Fibroblast of lung (primary cell): ENCODE measurements around the gene SLC28A2. TPM values are rescaled to one million over a fixed set of nuclear protein-coding genes. Genes with fewer than 3 reads are reported as not detected.
"Not testable (repeated sequence)": the region's sequence is repeated elsewhere in the genome, so short reads cannot be mapped to it uniquely, and the experiment has no call there.

ENCODE experiments used
- DNase-seq, 2 donors: peaks; one replicate each; pipeline versions ENCODE4 v3.0.0 to v3.0.0-alpha.2; 2010; ENCODE audit warnings: low read depth in 2 of 2
- H2AFZ ChIP-seq: 2 replicates; pipeline ENCODE4 v1.5.1; 2012; ENCODE audit warnings: low read length, control low read depth, inconsistent platforms
- H3K27ac ChIP-seq: 2 replicates; pipeline ENCODE4 v1.5.1; 2011; ENCODE audit warnings: low read length, control low read depth; ENCODE audit not compliant: insufficient read depth
- H3K27me3 ChIP-seq: 2 replicates; pipeline ENCODE4 v1.5.1; 2011; ENCODE audit warnings: mild to moderate bottlenecking, low read length; ENCODE audit not compliant: control insufficient read depth, insufficient read depth
- H3K36me3 ChIP-seq: 2 replicates; pipeline ENCODE4 v1.5.1; 2011; ENCODE audit warnings: low read length; ENCODE audit not compliant: control insufficient read depth, insufficient read depth
- H3K4me1 ChIP-seq: 2 replicates; pipeline ENCODE4 v1.5.1; 2011; ENCODE audit warnings: low read length; ENCODE audit not compliant: control insufficient read depth, insufficient read depth; ENCODE audit errors: extremely low read depth
- H3K4me2 ChIP-seq: 2 replicates; pipeline ENCODE4 v1.5.1; 2011; ENCODE audit warnings: low read length, control low read depth; ENCODE audit not compliant: insufficient read depth; ENCODE audit errors: extremely low read depth
- H3K4me3 ChIP-seq, 4 experiments: fragments of 200-600 bp in 1 of 4; sonication (generic) in 1 of 4; replicated peaks in 1 of 4; 2 replicates each; pipeline ENCODE4 v1.5.1; 2011 to 2016; ENCODE audit warnings: low read length in 4 of 4, low read depth in 3 of 4, mild to moderate bottlenecking in 3 of 4, control low read depth in 2 of 4, inconsistent platforms in 1 of 4, mixed read lengths in 1 of 4; ENCODE audit not compliant: insufficient read depth in 1 of 4; ENCODE audit errors: control extremely low read depth in 1 of 4
- H3K79me2 ChIP-seq: 2 replicates; pipeline ENCODE4 v1.5.1; 2012; ENCODE audit warnings: mild to moderate bottlenecking, low read length, inconsistent platforms; ENCODE audit not compliant: control insufficient read depth, insufficient read depth
- H3K9ac ChIP-seq: 2 replicates; pipeline ENCODE4 v1.5.1; 2011; ENCODE audit warnings: mild to moderate bottlenecking, low read length, control low read depth; ENCODE audit not compliant: insufficient read depth
- H3K9me3 ChIP-seq: 2 replicates; pipeline ENCODE4 v1.5.1; 2012; ENCODE audit warnings: low read depth, low read length; ENCODE audit not compliant: control insufficient read depth, insufficient read depth
- H4K20me1 ChIP-seq: 2 replicates; pipeline ENCODE4 v1.5.1; 2011; ENCODE audit warnings: low read length; ENCODE audit not compliant: control insufficient read depth, insufficient read depth; ENCODE audit errors: extremely low read depth
- CTCF ChIP-seq, 2 donors: IDR thresholded peaks in 1 of 2; conservative IDR thresholded peaks in 1 of 2; 1 replicate in 1 of 2; 2 replicates in 1 of 2; pipeline ENCODE4 v1.5.1; 2011 to 2012; ENCODE audit warnings: low read length in 2 of 2, control low read depth in 1 of 2, inconsistent platforms in 1 of 2, low read depth in 1 of 2, mild to moderate bottlenecking in 1 of 2
- EZH2 ChIP-seq: IDR thresholded peaks from 2 replicates; pipeline ENCODE4 v1.5.1; 2012; ENCODE audit warnings: low read length, control low read depth, mild to moderate bottlenecking; ENCODE audit errors: missing control alignments
- polyA plus RNA-seq, 2 donors: library from polyadenylated mRNA; depleted of rRNA in 1 of 2; stranded (reverse) in 1 of 2; unstranded in 1 of 2; fragments of >200 nt; gene quantifications; 2 replicates each; pipeline ENCODE4 v1.2.1, GENCODE V29; 2011 to 2012; ENCODE audit warnings: missing spikeins in 1 of 2
- total RNA-seq: library from RNA; depleted of rRNA; stranded (reverse); fragments of >200 nt; gene quantifications from 2 replicates; pipeline ENCODE4 v1.2.1, GENCODE V29; 2014

The SLC28A2 gene
- total and polyA plus RNA-seq, 2 donors (not counting 1 experiment from before 2014, with no cell fraction given), result not detected

- Histone ChIP-seq H3K4me1 (no peaks in the 10 kb centered on the region), H3K9ac (no peak overlapping the region), H4K20me1 (no peaks in the 10 kb centered on the region), H2AFZ (peak overlapping the region; percentile 1), H3K9me3 (no peaks in the 10 kb centered on the region), H3K27me3 (no peaks in the 10 kb centered on the region), H3K4me3 (peak overlapping the region in 1 of 4 experiments; percentile 40), H3K79me2 (no peaks in the 10 kb centered on the region), H3K4me2 (peak overlapping the region; percentile 21), H3K36me3 (no peaks in the 10 kb centered on the region), H3K27ac (no peak overlapping the region)
- TF ChIP-seq EZH2, result no peak
- TF ChIP-seq CTCF (conservative IDR thresholded peaks at IDR 0.05 in 1 of 2, IDR thresholded peaks at IDR 0.05 in 1 of 2; ENCODE audit: low read depth in 1 of 2, low read length in 2 of 2), result peak; percentile 54
- DNase-seq, result peak; percentile 56 to 73
Observed at GRCh38 chr15:45307230-45307924, 55.3 kb downstream of the SLC28A2 start.

- not testable (repeated sequence) for DNase-seq, H3K4me2 ChIP-seq, H3K9me3 ChIP-seq, H3K27me3 ChIP-seq, H4K20me1 ChIP-seq, H3K9ac ChIP-seq, H3K79me2 ChIP-seq, H3K36me3 ChIP-seq, H3K4me3 ChIP-seq, H3K27ac ChIP-seq, H3K4me1 ChIP-seq, H2AFZ ChIP-seq
Observed at GRCh38 chr15:45314117-45314516, 62.1 kb downstream of the SLC28A2 start.

- peak; percentile 5 to 40 for DNase-seq
- H3K4me1 ChIP-seq, result no peaks in the 10 kb centered on the region
- TF ChIP-seq EZH2 (no peak), CTCF (conservative IDR thresholded peaks at IDR 0.05 in 1 of 2, IDR thresholded peaks at IDR 0.05 in 1 of 2; ENCODE audit: low read depth in 1 of 2, low read length in 2 of 2) (peak in 1 of 2 donors; percentile 28)
Observed at GRCh38 chr15:45314960-45315359, 62.9 kb downstream of the SLC28A2 start.

More at GRCh38 chr15:45314960-45315359, 62.9 kb downstream of the SLC28A2 start:
- Histone ChIP-seq H3K36me3 (no peaks in the 10 kb centered on the region), H4K20me1 (no peaks in the 10 kb centered on the region), H3K4me2 (peak overlapping the region; percentile 23), H3K79me2 (no peaks in the 10 kb centered on the region), H3K27me3 (no peaks in the 10 kb centered on the region), H3K27ac (no peak overlapping the region), H3K9ac (no peak overlapping the region), H3K9me3 (no peaks in the 10 kb centered on the region), H3K4me3 (no peak overlapping the region), H2AFZ (peak overlapping the region; percentile 38)
